Measurements from ENCODE around the gene MEI4. TPM values are rescaled to one million over a fixed set of nuclear protein-coding genes. Genes with fewer than 3 reads are reported as not detected.

MEI4 gene, protein sequence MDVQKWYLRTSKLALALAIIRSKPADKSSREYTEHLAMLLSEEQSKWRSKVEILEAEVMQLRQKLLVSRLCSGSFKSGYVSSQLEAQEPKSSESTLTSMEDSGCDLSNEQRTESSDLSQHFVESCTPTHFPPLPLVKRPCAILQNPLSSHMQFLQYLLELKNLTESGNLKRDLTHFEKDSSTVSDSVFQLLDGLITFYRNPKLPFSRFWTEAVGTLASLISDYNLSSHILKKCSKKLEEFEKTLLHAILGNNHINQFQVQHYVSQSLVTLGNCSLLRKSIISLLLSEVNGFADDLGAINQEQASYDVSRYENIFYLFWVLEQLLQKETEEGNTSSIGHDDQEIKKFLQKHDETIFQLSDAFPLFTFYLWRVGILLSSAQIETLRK
- total RNA-seq, result under 1 TPM in 1 of 4 donors, not detected in 3; 0.41 TPM

GRCh38 chr6:77652739-77653138, at the start of gene MEI4:
TSS of gene MEI4 (plus strand) at chr6:77653039. CDS start at chr6:77690672, 37,633 bp downstream.
- H3K27ac ChIP-seq, result no peak within 1 kb of the TSS
- DNase-seq, result no peak
- H3K4me3 ChIP-seq, result no peak within 1 kb of the TSS
- H3K36me3 ChIP-seq, result no peaks in the 10 kb centered on the region
- TF ChIP-seq CTCF (IDR thresholded peaks at IDR 0.05) (no peak), POLR2A (IDR thresholded peaks at IDR 0.05) (no peak)
- no peaks in the 10 kb centered on the region for H3K4me1 ChIP-seq
- H3K9me3 ChIP-seq, result no peaks in the 10 kb centered on the region
- H3K27me3 ChIP-seq, result no peaks in the 10 kb centered on the region
- intact Hi-C loops (cut with DNase I; ENCODE audit: low total_unique reads), result no loop called here

- no peak for DNase-seq
- Histone ChIP-seq H3K36me3 (no peaks in the 10 kb centered on the region), H3K9me3 (no peaks in the 10 kb centered on the region), H3K4me3 (no peak overlapping the region), H3K27me3 (no peaks in the 10 kb centered on the region), H3K4me1 (no peaks in the 10 kb centered on the region), H3K27ac (no peak overlapping the region)
- TF ChIP-seq CTCF (IDR thresholded peaks at IDR 0.05) (no peak), POLR2A (IDR thresholded peaks at IDR 0.05) (no peak)
- intact Hi-C loops (cut with DNase I; ENCODE audit: low total_unique reads), result no loop called here
Measured at GRCh38 chr6:77604476-77604875, 48.4 kb upstream of the MEI4 start.

DNA sequence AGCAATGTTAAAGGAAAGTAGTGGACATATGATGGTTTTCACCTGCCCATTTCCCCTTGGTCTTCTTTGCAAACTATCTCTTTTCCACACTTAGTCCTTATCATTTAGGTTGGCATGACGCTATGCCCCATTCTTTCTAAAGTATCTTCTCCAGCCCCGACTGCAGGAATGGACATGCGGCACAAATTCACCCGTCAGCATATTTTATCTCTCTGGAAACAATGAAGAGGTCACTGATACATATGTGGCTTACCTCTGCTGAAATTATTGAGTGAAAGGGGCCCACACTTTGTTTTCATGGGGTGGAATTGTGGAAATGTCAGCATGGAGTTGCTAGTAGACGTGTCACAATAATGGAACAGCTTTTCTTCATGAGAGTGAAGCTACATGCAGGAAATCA, 45.8 kb upstream of the MEI4 start:
- Histone ChIP-seq H3K27ac (no peak overlapping the region), H3K4me3 (no peak overlapping the region), H3K4me1 (no peaks in the 10 kb centered on the region), H3K27me3 (no peaks in the 10 kb centered on the region), H3K9me3 (no peaks in the 10 kb centered on the region), H3K36me3 (no peaks in the 10 kb centered on the region)
- no peak for DNase-seq
- intact Hi-C loops (cut with DNase I; ENCODE audit: low total_unique reads), result no loop called here
- TF ChIP-seq CTCF (IDR thresholded peaks at IDR 0.05), result no peak

GRCh38 chr6:77609106-77609505, 43.7 kb upstream of the MEI4 start:
- Histone ChIP-seq H3K36me3 (no peaks in the 10 kb centered on the region), H3K4me1 (no peaks in the 10 kb centered on the region), H3K27ac (no peak overlapping the region), H3K4me3 (no peak overlapping the region), H3K9me3 (no peaks in the 10 kb centered on the region), H3K27me3 (no peaks in the 10 kb centered on the region)
- DNase-seq, result no peak
- intact Hi-C loops (cut with DNase I; ENCODE audit: low total_unique reads), result no loop called here
- TF ChIP-seq POLR2A (IDR thresholded peaks at IDR 0.05), result no peak
- no peak for TF ChIP-seq CTCF (IDR thresholded peaks at IDR 0.05)

GRCh38 chr6:77619114-77619513, 33.7 kb upstream of the MEI4 start:
- no peak for DNase-seq
- Histone ChIP-seq H3K27me3 (no peaks in the 10 kb centered on the region), H3K4me3 (no peak overlapping the region), H3K4me1 (no peaks in the 10 kb centered on the region), H3K36me3 (no peaks in the 10 kb centered on the region), H3K27ac (no peak overlapping the region), H3K9me3 (no peaks in the 10 kb centered on the region)
- intact Hi-C loops (cut with DNase I; ENCODE audit: low total_unique reads), result no loop called here
- TF ChIP-seq POLR2A (IDR thresholded peaks at IDR 0.05), result no peak
- no peak for TF ChIP-seq CTCF (IDR thresholded peaks at IDR 0.05)
